ENCODE measurements around the gene GNAI3. TPM values are rescaled to one million over a fixed set of nuclear protein-coding genes. Genes with fewer than 3 reads are reported as not detected.

GNAI3 gene
- total RNA-seq, 1 donor from 2014 or later, result 7.6 TPM

GRCh38 chr1:109535971-109536491 lies 12.4 kb upstream of the GNAI3 start:
- TF ChIP-seq CTCF (IDR thresholded peaks at IDR 0.05), result no peak
- Mint-ChIP-seq H3K4me3 (ENCODE audit: unreplicated experiment) (no peak overlapping the region), H3K4me1 (ENCODE audit: unreplicated experiment) (peaks cover 17% of the 10 kb centered on the region), H3K36me3 (ENCODE audit: unreplicated experiment) (no peaks in the 10 kb centered on the region), H3K9me3 (ENCODE audit: unreplicated experiment) (no peaks in the 10 kb centered on the region), H3K27ac (ENCODE audit: unreplicated experiment) (no peak overlapping the region), H3K27me3 (ENCODE audit: unreplicated experiment) (peaks cover 21% of the 10 kb centered on the region)
- peak; percentile 63 for DNase-seq (ENCODE audit: extremely low spot score, unreplicated experiment)

GRCh38 chr1:109537450-109538178 lies 10.8 kb upstream of the GNAI3 start:
- TF ChIP-seq CTCF (IDR thresholded peaks at IDR 0.05), result no peak
- Mint-ChIP-seq H3K4me1 (ENCODE audit: unreplicated experiment) (peaks cover 2% of the 10 kb centered on the region), H3K9me3 (ENCODE audit: unreplicated experiment) (no peaks in the 10 kb centered on the region), H3K27me3 (ENCODE audit: unreplicated experiment) (peaks cover 31% of the 10 kb centered on the region), H3K36me3 (ENCODE audit: unreplicated experiment) (no peaks in the 10 kb centered on the region), H3K4me3 (ENCODE audit: unreplicated experiment) (no peak overlapping the region), H3K27ac (ENCODE audit: unreplicated experiment) (no peak overlapping the region)
- peak; percentile 40 for DNase-seq (ENCODE audit: extremely low spot score, unreplicated experiment)

GRCh38 chr1:109538827-109539555 lies 9.4 kb upstream of the GNAI3 start:
- no peak for TF ChIP-seq CTCF (IDR thresholded peaks at IDR 0.05)
- no peak overlapping the region for H3K4me3 Mint-ChIP-seq (ENCODE audit: unreplicated experiment)
- no peaks in the 10 kb centered on the region for H3K9me3 Mint-ChIP-seq (ENCODE audit: unreplicated experiment)
- peak; percentile 67 for DNase-seq (ENCODE audit: extremely low spot score, unreplicated experiment)
- H3K36me3 Mint-ChIP-seq (ENCODE audit: unreplicated experiment), result no peaks in the 10 kb centered on the region
- no peaks in the 10 kb centered on the region for H3K4me1 Mint-ChIP-seq (ENCODE audit: unreplicated experiment)
- H3K27me3 Mint-ChIP-seq (ENCODE audit: unreplicated experiment), result peaks cover 31% of the 10 kb centered on the region
- no peak overlapping the region for H3K27ac Mint-ChIP-seq (ENCODE audit: unreplicated experiment)

- Mint-ChIP-seq H3K4me3 (ENCODE audit: unreplicated experiment) (no peak within 1 kb of the TSS), H3K27me3 (ENCODE audit: unreplicated experiment) (peaks cover 31% of the 10 kb centered on the region), H3K27ac (ENCODE audit: unreplicated experiment) (no peak within 1 kb of the TSS)
These were observed 8.7 kb upstream of the GNAI3 start, which contains the start of gene GPR61 for GRCh38 chr1:109539676-109540075. TSS of gene GPR61 (plus strand) at chr1:109539872. CDS start at chr1:109543023, 3,151 bp downstream.

More at GRCh38 chr1:109539676-109540075, 8.7 kb upstream of the GNAI3 start, which contains the start of gene GPR61:
- H3K4me1 Mint-ChIP-seq (ENCODE audit: unreplicated experiment), result no peaks in the 10 kb centered on the region
- TF ChIP-seq CTCF (IDR thresholded peaks at IDR 0.05), result no peak
- H3K9me3 Mint-ChIP-seq (ENCODE audit: unreplicated experiment), result no peaks in the 10 kb centered on the region
- DNase-seq (ENCODE audit: extremely low spot score, unreplicated experiment), result no peak
- no peaks in the 10 kb centered on the region for H3K36me3 Mint-ChIP-seq (ENCODE audit: unreplicated experiment)

All from osteocyte (in vitro differentiated cells).